Myocyte (in vitro differentiated cells): ENCODE data around the gene STRIP1. TPM values are rescaled to one million over a fixed set of nuclear protein-coding genes. Genes with fewer than 3 reads are reported as not detected.

Source experiments
- DNase-seq: peaks from one replicate; pipeline ENCODE4 v3.0.0-alpha.2; 2012; ENCODE audit warnings: low read depth
- polyA plus RNA-seq: library from polyadenylated mRNA; unstranded; fragments of >200 nt; gene quantifications from one replicate; pipeline ENCODE4 v1.2.1, GENCODE V29; 2012; ENCODE audit warnings: missing spikeins
- total RNA-seq: library from RNA; depleted of rRNA; stranded (reverse); fragments of >200 nt; gene quantifications from 2 replicates; pipeline ENCODE4 v1.2.3, GENCODE V29; 2014

The STRIP1 gene
- 50.9 and 53.1 TPM in 2 replicates for total RNA-seq
- polyA plus RNA-seq = 37.6 TPM

DNA sequence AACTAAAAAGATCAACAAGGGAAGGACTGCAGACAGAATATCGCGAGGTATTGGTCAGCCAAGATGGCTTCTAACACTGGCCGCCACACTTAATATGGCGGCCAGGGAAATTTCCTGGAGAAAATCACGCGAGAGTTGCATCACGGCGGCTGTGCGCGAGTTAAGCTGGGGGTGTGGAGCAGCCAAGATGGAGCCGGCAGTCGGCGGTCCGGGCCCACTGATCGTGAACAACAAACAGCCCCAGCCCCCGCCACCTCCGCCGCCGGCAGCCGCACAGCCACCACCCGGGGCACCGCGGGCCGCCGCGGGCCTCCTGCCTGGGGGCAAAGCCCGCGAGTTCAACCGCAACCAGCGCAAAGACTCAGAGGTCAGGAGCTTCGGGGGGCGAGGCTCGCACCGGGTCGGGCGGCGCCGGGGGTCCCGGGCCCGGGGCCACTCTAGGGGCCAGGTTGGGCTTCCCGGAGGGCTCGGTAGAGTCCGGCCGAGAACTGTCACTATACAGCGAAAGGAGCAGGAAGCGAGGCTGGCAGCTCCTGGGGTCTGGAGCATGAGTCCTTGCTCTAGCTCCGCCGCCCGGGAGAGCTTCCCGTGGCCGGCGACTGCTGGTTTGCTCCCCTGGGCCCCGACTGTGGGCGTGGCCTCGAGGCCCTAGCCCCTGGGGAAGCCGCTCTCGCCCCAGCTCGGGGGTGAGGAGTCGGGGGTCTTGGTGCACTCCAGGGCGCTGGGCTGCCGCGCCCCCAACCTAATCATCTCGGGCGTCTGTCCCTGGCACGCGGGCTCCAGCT lies at the start of gene STRIP1:
Gene STRIP1 (plus strand): TSS at position 174 of the 785 bp plus-strand sequence. CDS start 14 bp downstream, at position 188.
- DNase-seq = peak; percentile 98

GRCh38 chr1:109985247-109986053 lies 49.0 kb upstream of the STRIP1 start:
- DNase-seq = peak; percentile 22

DNA sequence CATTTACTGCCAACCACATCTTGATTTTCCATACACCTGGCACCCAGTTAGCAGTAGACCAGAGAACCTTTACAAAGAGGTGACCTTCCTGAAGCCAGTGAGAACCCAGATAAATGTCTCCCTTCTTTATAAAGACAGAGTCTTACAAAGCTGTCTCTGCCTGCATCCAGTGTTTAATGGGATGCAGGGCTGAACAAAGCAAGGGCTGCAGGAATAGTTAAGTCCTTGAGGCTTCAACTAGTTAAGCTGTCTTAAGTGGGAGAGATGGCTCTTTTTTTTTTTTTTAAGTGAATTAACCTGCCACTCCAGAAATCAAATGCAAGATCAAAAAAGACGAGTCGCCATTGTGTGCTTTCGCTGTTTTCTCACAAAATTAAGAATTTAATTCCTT lies 48.4 kb upstream of the STRIP1 start:
- no peak for DNase-seq

DNA sequence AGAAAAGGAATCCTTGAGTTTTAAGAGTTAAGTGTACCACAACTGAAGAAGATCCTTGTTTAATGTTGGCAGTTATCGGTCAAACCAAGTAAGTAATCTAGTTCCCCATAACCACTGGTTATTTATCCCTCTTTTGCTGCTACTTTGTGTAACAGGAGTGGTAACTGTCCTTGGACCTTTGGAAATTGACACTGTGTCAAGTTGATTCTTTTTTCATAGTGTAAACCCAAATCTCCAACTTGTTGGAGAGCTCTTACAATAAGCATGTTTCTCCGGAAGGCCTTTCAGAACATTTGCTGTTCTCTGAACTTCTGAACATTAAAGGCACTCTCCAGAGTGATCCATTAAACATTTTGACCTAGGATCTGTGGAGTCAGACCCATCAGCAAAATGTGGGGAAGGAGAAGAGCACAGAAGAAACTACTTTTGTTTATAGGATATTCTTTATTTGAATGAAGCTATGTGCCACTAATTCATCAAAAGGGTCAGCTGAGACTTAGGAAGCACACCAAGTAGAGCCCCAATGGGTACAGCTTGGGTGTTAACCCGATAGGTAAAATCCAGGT lies 46.0 kb upstream of the STRIP1 start:
- no peak for DNase-seq

GRCh38 chr1:109989506-109990301 lies 44.7 kb upstream of the STRIP1 start:
- DNase-seq = no peak

DNA sequence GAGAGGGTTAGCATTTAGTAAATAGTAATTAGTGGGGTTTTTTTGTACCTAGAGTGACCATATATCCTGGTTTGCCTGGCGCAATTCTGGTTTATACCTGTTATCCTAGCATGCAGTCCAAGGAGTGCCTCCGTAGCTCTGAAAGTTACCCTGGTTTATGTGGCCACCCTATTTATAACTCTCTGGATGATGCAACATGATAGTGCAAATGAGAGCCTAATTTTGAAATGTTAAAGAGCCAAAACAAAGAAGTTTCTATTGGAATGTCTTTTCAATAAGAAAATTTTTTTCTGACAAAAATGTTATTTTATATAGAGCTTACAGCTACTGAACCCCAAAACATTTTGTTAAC lies 44.1 kb upstream of the STRIP1 start:
- DNase-seq = peak; percentile 35

GRCh38 chr1:109991400-109991925 lies 43.0 kb upstream of the STRIP1 start:
- DNase-seq = no peak

GRCh38 chr1:109993885-109994284 lies 40.5 kb upstream of the STRIP1 start:
- DNase-seq = no peak

- DNase-seq = no peak
Observed at GRCh38 chr1:109994654-109995053, 39.8 kb upstream of the STRIP1 start.

DNA sequence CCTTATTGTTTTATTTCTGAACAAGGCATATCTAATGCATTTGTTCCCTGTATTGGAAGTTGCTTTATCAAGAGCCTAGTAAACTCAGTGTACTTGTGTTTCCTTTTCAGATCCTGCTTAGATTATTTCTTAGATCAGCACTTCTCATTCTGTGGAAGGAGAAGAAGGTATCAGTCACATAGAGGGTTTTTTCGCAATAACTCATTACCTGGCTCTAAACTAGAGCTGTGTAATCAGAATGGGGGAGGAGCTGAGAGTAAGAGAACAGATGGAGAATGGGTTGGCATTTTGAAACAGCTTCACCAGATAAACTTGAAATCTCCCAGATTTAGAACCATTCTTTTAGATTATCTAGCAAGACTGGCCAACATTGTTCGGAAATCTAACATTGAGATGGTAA lies 38.9 kb upstream of the STRIP1 start:
- DNase-seq = no peak

GRCh38 chr1:109996476-109996875 lies 37.9 kb upstream of the STRIP1 start:
- no peak for DNase-seq

DNA sequence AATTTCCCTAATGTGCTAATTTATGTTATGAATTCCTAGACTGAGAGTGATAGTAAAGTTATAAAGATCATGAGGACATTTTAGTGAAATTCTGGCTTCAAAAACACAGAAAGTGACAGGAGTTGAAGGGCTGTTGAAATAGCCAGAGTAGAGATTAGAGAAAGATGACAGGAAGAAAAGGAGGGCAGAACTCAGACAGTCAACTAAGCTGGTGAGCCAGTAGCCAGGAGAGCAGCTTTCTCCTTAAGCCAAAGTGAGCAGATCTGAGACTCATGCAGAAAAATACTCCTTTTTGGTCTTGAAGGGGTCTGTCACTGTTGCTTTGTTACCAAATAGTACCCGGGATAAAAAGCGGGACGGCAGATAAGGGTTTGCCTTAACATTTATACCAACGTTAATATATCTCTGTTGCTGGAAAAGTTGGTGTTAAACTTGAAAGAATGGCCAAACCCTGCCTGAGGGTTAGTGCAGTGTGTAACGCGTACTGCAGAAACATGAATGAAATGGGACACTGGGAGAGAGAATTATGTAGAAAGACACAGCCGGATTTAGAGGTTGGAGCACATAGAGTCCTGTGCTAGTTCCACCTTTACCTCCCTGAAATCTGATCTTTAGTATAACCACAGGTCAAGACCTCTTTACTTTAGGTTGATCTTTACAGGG lies 37.1 kb upstream of the STRIP1 start:
- no peak for DNase-seq

DNA sequence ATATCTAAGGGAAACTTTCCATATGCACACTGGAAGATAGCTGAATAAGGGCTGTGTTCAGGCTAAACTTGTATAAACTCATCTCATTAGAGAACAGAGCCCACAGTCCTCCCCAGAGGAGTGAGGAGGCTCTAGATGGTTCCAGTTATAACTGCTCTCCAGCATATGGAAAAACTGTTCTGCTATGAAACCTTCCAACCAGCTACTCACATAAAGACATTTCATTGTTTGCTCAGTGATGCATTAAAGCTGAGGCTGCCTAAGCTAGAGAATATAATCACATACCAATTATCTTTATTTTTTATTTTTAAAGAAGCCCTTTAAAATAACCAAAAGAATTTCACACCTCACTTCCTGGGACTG lies 36.6 kb upstream of the STRIP1 start:
- DNase-seq = no peak

GRCh38 chr1:110002695-110003094 lies 31.7 kb upstream of the STRIP1 start:
- no peak for DNase-seq

GRCh38 chr1:110003747-110004428 lies 30.5 kb upstream of the STRIP1 start:
- peak; percentile 85 for DNase-seq

GRCh38 chr1:110004583-110004982 lies 29.8 kb upstream of the STRIP1 start:
- DNase-seq = no peak

GRCh38 chr1:110005971-110006370 lies 28.5 kb upstream of the STRIP1 start:
- DNase-seq = no peak

- DNase-seq = no peak
Observed at GRCh38 chr1:110006516-110006915, 27.9 kb upstream of the STRIP1 start.

GRCh38 chr1:110007046-110007830 lies 27.2 kb upstream of the STRIP1 start:
- no peak for DNase-seq
